Hematopoietic multipotent progenitor cell treated with erythropoietin and hydrocortisone succinate and interleukin-3 and kit ligand, for 15 days (in vitro differentiated cells): ENCODE measurements around the gene POM121.
"Not testable (repeated sequence)": the region's sequence is repeated elsewhere in the genome, so short reads cannot be mapped to it uniquely, and the experiment has no call there.

ENCODE experiments used
- DNase-seq: peaks from one replicate; pipeline ENCODE4 v3.0.0-alpha.2; 2015; ENCODE audit warnings: low spot score

POM121 gene

GRCh38 chr7:72949686-72950085, 24.8 kb downstream of the POM121 start:
- not testable (repeated sequence) for DNase-seq

GRCh38 chr7:72950432-72950831, 25.5 kb downstream of the POM121 start:
- DNase-seq = not testable (repeated sequence)

GRCh38 chr7:72953901-72954562, 29.1 kb downstream of the POM121 start:
- not testable (repeated sequence) for DNase-seq

- DNase-seq = not testable (repeated sequence)
Observed at GRCh38 chr7:72954563-72955198, 29.8 kb downstream of the POM121 start.

GRCh38 chr7:72960029-72960428, 35.1 kb downstream of the POM121 start:
- DNase-seq = not testable (repeated sequence)

- not testable (repeated sequence) for DNase-seq
Observed at GRCh38 chr7:72960626-72961345, 35.9 kb downstream of the POM121 start.

GRCh38 chr7:72961346-72961650, 36.4 kb downstream of the POM121 start:
- not testable (repeated sequence) for DNase-seq

- DNase-seq = not testable (repeated sequence)
Observed at GRCh38 chr7:72963056-72963455, 38.2 kb downstream of the POM121 start.

- not testable (repeated sequence) for DNase-seq
Observed at GRCh38 chr7:72965186-72965975, 40.5 kb downstream of the POM121 start.

- not testable (repeated sequence) for DNase-seq
Observed at GRCh38 chr7:72966892-72967291, 42.0 kb downstream of the POM121 start.

- DNase-seq = not testable (repeated sequence)
Observed at GRCh38 chr7:72968980-72969516, 44.2 kb downstream of the POM121 start, which contains the start of gene TRIM74. TRIM74 (minus strand) TSS chr7:72969466; CDS start chr7:72966157, 3,309 bp downstream.

- not testable (repeated sequence) for DNase-seq
Observed at GRCh38 chr7:72969688-72970087, 44.8 kb downstream of the POM121 start.

- not testable (repeated sequence) for DNase-seq
Observed at GRCh38 chr7:72971505-72971904, 46.6 kb downstream of the POM121 start.

GRCh38 chr7:72974781-72975180, 49.9 kb downstream of the POM121 start:
- DNase-seq = not testable (repeated sequence)

- not testable (repeated sequence) for DNase-seq
Observed at GRCh38 chr7:72975656-72976286, 50.9 kb downstream of the POM121 start.

- DNase-seq = not testable (repeated sequence)
Observed at GRCh38 chr7:72976434-72976833, 51.5 kb downstream of the POM121 start.

- DNase-seq = not testable (repeated sequence)
Observed at GRCh38 chr7:72980382-72980781, 55.5 kb downstream of the POM121 start.

GRCh38 chr7:72982084-72982483, 57.2 kb downstream of the POM121 start:
- not testable (repeated sequence) for DNase-seq

GRCh38 chr7:72990146-72990913, 65.4 kb downstream of the POM121 start:
- DNase-seq = not testable (repeated sequence)

GRCh38 chr7:72995484-72995883, 70.6 kb downstream of the POM121 start:
- DNase-seq = not testable (repeated sequence)
